GM23338 (cell line): ENCODE measurements around the gene MYO1G.

Experiments
- CREB1 ChIP-seq: fragments of 250-450 bp; sonication (Bioruptor Pico); IDR thresholded peaks from 2 replicates; pipeline ENCODE4 v1.5.0; 2020; ENCODE audit warnings: low read depth, mild to moderate bottlenecking, moderate library complexity
- ETS1 ChIP-seq: IDR thresholded peaks from 2 replicates; pipeline ENCODE4 v1.6.1; 2016; ENCODE audit warnings: antibody characterized with exemption
- EZH2 ChIP-seq: fragments of 200-600 bp; sonication (generic); IDR thresholded peaks from one replicate; pipeline ENCODE4 v1.8.0; 2017; ENCODE audit warnings: antibody characterized with exemption, mild to moderate bottlenecking, low read depth; ENCODE audit not compliant: unreplicated experiment
- EZH2phosphoT487 ChIP-seq: fragments of 200-600 bp; sonication (generic); IDR thresholded peaks from one replicate; pipeline ENCODE4 v1.8.1; 2018; ENCODE audit warnings: antibody characterized with exemption; ENCODE audit not compliant: unreplicated experiment
- JUNB ChIP-seq: IDR thresholded peaks from one replicate; pipeline ENCODE4 v1.6.1; 2016; ENCODE audit warnings: antibody characterized with exemption; ENCODE audit not compliant: unreplicated experiment
- NANOG ChIP-seq: IDR thresholded peaks from 2 replicates; pipeline ENCODE4 v1.6.1; 2016; ENCODE audit warnings: antibody characterized with exemption, borderline replicate concordance
- POLR2AphosphoS5 ChIP-seq: IDR thresholded peaks from 2 replicates; pipeline ENCODE4 v1.6.1; 2016; ENCODE audit warnings: antibody characterized with exemption, low read depth
- ZNF114 ChIP-seq: fragments of 250-450 bp; sonication (Bioruptor Pico); IDR thresholded peaks from 2 replicates; pipeline ENCODE4 v1.5.0; 2020; ENCODE audit warnings: mild to moderate bottlenecking, moderate library complexity
- ZNF331 ChIP-seq: fragments of 250-450 bp; sonication (Bioruptor Pico); IDR thresholded peaks from 2 replicates; pipeline ENCODE4 v1.5.0; 2020; ENCODE audit warnings: low read depth, mild to moderate bottlenecking, moderate library complexity
- ZNF462 ChIP-seq: fragments of 250-450 bp; sonication (Bioruptor Pico); IDR thresholded peaks from 2 replicates; pipeline ENCODE4 v1.5.0; 2020; ENCODE audit warnings: mild to moderate bottlenecking, moderate library complexity
- TF ChIP-seq, protein P1 (sequence below), 2 experiments: fragments of 200-600 bp in 1 of 2; sonication (generic) in 1 of 2; conservative IDR thresholded peaks; 2 replicates each; pipeline versions ENCODE4 v1.5.1 to v1.6.1; 2016 to 2017; ENCODE audit warnings: antibody characterized with exemption in 2 of 2, low read depth in 2 of 2, mild to moderate bottlenecking in 2 of 2, moderate library complexity in 1 of 2
- TF ChIP-seq, protein P2 (sequence below): IDR thresholded peaks from one replicate; pipeline ENCODE4 v1.6.1; 2018; ENCODE audit warnings: antibody characterized with exemption; ENCODE audit not compliant: unreplicated experiment

GRCh38 chr7:45020915-45021314 lies 42.1 kb upstream of the MYO1G start:
- TF ChIP-seq, protein P1, sequence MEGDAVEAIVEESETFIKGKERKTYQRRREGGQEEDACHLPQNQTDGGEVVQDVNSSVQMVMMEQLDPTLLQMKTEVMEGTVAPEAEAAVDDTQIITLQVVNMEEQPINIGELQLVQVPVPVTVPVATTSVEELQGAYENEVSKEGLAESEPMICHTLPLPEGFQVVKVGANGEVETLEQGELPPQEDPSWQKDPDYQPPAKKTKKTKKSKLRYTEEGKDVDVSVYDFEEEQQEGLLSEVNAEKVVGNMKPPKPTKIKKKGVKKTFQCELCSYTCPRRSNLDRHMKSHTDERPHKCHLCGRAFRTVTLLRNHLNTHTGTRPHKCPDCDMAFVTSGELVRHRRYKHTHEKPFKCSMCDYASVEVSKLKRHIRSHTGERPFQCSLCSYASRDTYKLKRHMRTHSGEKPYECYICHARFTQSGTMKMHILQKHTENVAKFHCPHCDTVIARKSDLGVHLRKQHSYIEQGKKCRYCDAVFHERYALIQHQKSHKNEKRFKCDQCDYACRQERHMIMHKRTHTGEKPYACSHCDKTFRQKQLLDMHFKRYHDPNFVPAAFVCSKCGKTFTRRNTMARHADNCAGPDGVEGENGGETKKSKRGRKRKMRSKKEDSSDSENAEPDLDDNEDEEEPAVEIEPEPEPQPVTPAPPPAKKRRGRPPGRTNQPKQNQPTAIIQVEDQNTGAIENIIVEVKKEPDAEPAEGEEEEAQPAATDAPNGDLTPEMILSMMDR (conservative IDR thresholded peaks at IDR 0.05; ENCODE audit: low read depth in 2 of 2): no peak
- no peak for TF ChIP-seq EZH2
- TF ChIP-seq, protein P2, sequence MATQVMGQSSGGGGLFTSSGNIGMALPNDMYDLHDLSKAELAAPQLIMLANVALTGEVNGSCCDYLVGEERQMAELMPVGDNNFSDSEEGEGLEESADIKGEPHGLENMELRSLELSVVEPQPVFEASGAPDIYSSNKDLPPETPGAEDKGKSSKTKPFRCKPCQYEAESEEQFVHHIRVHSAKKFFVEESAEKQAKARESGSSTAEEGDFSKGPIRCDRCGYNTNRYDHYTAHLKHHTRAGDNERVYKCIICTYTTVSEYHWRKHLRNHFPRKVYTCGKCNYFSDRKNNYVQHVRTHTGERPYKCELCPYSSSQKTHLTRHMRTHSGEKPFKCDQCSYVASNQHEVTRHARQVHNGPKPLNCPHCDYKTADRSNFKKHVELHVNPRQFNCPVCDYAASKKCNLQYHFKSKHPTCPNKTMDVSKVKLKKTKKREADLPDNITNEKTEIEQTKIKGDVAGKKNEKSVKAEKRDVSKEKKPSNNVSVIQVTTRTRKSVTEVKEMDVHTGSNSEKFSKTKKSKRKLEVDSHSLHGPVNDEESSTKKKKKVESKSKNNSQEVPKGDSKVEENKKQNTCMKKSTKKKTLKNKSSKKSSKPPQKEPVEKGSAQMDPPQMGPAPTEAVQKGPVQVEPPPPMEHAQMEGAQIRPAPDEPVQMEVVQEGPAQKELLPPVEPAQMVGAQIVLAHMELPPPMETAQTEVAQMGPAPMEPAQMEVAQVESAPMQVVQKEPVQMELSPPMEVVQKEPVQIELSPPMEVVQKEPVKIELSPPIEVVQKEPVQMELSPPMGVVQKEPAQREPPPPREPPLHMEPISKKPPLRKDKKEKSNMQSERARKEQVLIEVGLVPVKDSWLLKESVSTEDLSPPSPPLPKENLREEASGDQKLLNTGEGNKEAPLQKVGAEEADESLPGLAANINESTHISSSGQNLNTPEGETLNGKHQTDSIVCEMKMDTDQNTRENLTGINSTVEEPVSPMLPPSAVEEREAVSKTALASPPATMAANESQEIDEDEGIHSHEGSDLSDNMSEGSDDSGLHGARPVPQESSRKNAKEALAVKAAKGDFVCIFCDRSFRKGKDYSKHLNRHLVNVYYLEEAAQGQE: no peak
- no peak for TF ChIP-seq CREB1 (CRISPR knock-in tag)
- no peak for TF ChIP-seq POLR2AphosphoS5
- TF ChIP-seq ZNF114 (CRISPR knock-in tag): no peak
- TF ChIP-seq JUNB: no peak
- TF ChIP-seq NANOG: no peak
- no peak for TF ChIP-seq EZH2phosphoT487
- no peak for TF ChIP-seq ZNF331 (CRISPR knock-in tag)
- TF ChIP-seq ETS1: no peak
- no peak for TF ChIP-seq ZNF462 (CRISPR knock-in tag)
